HepG2 (cell line): Measurements from ENCODE around the gene PTPN3. TPM values are rescaled to one million over a fixed set of nuclear protein-coding genes. Genes with fewer than 3 reads are reported as not detected.

Experiments used
- ATM ChIP-seq: fragments of 450-650 bp; IDR thresholded peaks from 2 replicates; pipeline ENCODE4 v1.7.1; 2017; ENCODE audit warnings: mild to moderate bottlenecking, borderline replicate concordance
- CAMTA2 ChIP-seq: sonication (generic); formaldehyde crosslinking; IDR thresholded peaks from 2 replicates; pipeline ENCODE4 v1.4.0; 2020; ENCODE audit warnings: mild to moderate bottlenecking, missing genetic modification reagents, borderline replicate concordance
- EED ChIP-seq: sonication (generic); formaldehyde crosslinking; IDR thresholded peaks from 2 replicates; pipeline ENCODE4 v1.5.0; 2020; ENCODE audit warnings: mild to moderate bottlenecking, missing genetic modification reagents
- GTF3A ChIP-seq: sonication (generic); formaldehyde crosslinking; conservative IDR thresholded peaks from 2 replicates; pipeline ENCODE4 v1.4.0; 2020; ENCODE audit warnings: mild to moderate bottlenecking, missing genetic modification reagents
- HNRNPLL ChIP-seq: fragments of 200-400 bp; formaldehyde crosslinking; IDR thresholded peaks from 2 replicates; pipeline ENCODE4 v1.6.1; 2017; ENCODE audit warnings: mild to moderate bottlenecking, low read depth, low read length; ENCODE audit not compliant: poor library complexity, severe bottlenecking
- ISX ChIP-seq: sonication (generic); formaldehyde crosslinking; conservative IDR thresholded peaks from 2 replicates; pipeline ENCODE4 v1.5.0; 2020; ENCODE audit warnings: missing genetic modification reagents
- JARID2 ChIP-seq: sonication (generic); formaldehyde crosslinking; IDR thresholded peaks from 2 replicates; pipeline ENCODE4 v1.8.1; 2023; ENCODE audit warnings: missing genetic modification reagents, inconsistent platforms; ENCODE audit not compliant: insufficient replicate concordance
- KDM1A ChIP-seq: IDR thresholded peaks from 2 replicates; pipeline ENCODE4 v1.6.1; 2016; ENCODE audit warnings: missing compliant biosample characterization
- MNT ChIP-seq: fragments of 450-650 bp; IDR thresholded peaks from 2 replicates; pipeline ENCODE4 v1.6.1; 2016
- RXRB ChIP-seq: IDR thresholded peaks from 2 replicates; pipeline ENCODE4 v1.6.1; 2016; ENCODE audit warnings: borderline replicate concordance, missing genetic modification reagents, missing compliant biosample characterization
- SALL2 ChIP-seq: sonication (generic); formaldehyde crosslinking; IDR thresholded peaks from 2 replicates; pipeline ENCODE4 v1.8.1; 2023; ENCODE audit warnings: mild to moderate bottlenecking, missing genetic modification reagents, inconsistent platforms
- SKIL ChIP-seq: sonication (generic); formaldehyde crosslinking; IDR thresholded peaks from 2 replicates; pipeline ENCODE4 v1.8.0; 2022; ENCODE audit warnings: missing genetic modification reagents, mild to moderate bottlenecking, moderate library complexity, borderline replicate concordance
- THAP9 ChIP-seq: sonication (generic); formaldehyde crosslinking; IDR thresholded peaks from 2 replicates; pipeline ENCODE4; 2020; ENCODE audit warnings: missing genetic modification reagents, mild to moderate bottlenecking, borderline replicate concordance
- ZBTB2 ChIP-seq: sonication (generic); formaldehyde crosslinking; IDR thresholded peaks from 2 replicates; pipeline ENCODE4 v1.8.0; 2022; ENCODE audit warnings: low read depth, missing genetic modification reagents
- ZFP1 ChIP-seq: IDR thresholded peaks from 2 replicates; pipeline ENCODE4 v1.6.1; 2016
- ZFP82 ChIP-seq: sonication (generic); formaldehyde crosslinking; IDR thresholded peaks from 2 replicates; pipeline ENCODE4 v1.5.1; 2020; ENCODE audit warnings: mild to moderate bottlenecking, missing genetic modification reagents, borderline replicate concordance
- ZFY ChIP-seq: sonication (generic); formaldehyde crosslinking; IDR thresholded peaks from 2 replicates; pipeline ENCODE4 v1.4.0; 2020; ENCODE audit warnings: missing genetic modification reagents
- ZMYM4 ChIP-seq: sonication (generic); formaldehyde crosslinking; IDR thresholded peaks from 2 replicates; pipeline ENCODE4 v1.8.1; 2023; ENCODE audit warnings: mild to moderate bottlenecking, missing genetic modification reagents
- ZNF260 ChIP-seq: sonication (generic); formaldehyde crosslinking; IDR thresholded peaks from 2 replicates; pipeline ENCODE4 v1.4.0; 2020; ENCODE audit warnings: missing genetic modification reagents, low read depth, mild to moderate bottlenecking, borderline replicate concordance
- ZNF263 ChIP-seq: sonication (generic); formaldehyde crosslinking; IDR thresholded peaks from 2 replicates; pipeline ENCODE4 v1.4.0; 2020; ENCODE audit warnings: missing genetic modification reagents
- ZNF33B ChIP-seq: sonication (generic); formaldehyde crosslinking; IDR thresholded peaks from 2 replicates; pipeline ENCODE4 v1.5.1; 2020; ENCODE audit warnings: mild to moderate bottlenecking, missing genetic modification reagents
- ZNF530 ChIP-seq: sonication (generic); formaldehyde crosslinking; IDR thresholded peaks from 2 replicates; pipeline ENCODE4 v1.5.0; 2020; ENCODE audit warnings: low read depth, mild to moderate bottlenecking, missing genetic modification reagents
- ZNF614 ChIP-seq: IDR thresholded peaks from 2 replicates; pipeline ENCODE4 v1.6.1; 2018; ENCODE audit warnings: missing biosample characterization, missing genetic modification reagents, inconsistent platforms, borderline replicate concordance
- polyA plus RNA-seq, 8 experiments: library from polyadenylated mRNA; depleted of rRNA in 3 of 8; stranded (reverse) in 7 of 8; unstranded in 1 of 8; fragments of >200 nt; fragmentation: Illumina TruSeq in 4 of 8; extraction: Trizol in 4 of 8; gene quantifications; 2 replicates each; pipeline versions ENCODE4 v1.2.1 to v1.2.3, GENCODE V29; 2011 to 2016; ENCODE audit warnings: low read depth in 4 of 8, missing spikeins in 1 of 8, mixed read lengths in 1 of 8; ENCODE audit not compliant: insufficient read depth in 1 of 8
- total RNA-seq, 5 experiments: library from RNA; depleted of rRNA; stranded (reverse); fragments of >200 nt; fragmentation: Illumina TruSeq; extraction: Trizol; gene quantifications; 2 replicates each; pipeline ENCODE4 v1.2.3, GENCODE V29; 2016; ENCODE audit warnings: low read depth in 1 of 5

Gene PTPN3
- total and polyA plus RNA-seq, 2 of the 13 experiments (the other 11 are each of a cell fraction or from before 2014, with no cell fraction given), result 5.6 to 20.5 TPM

- no peak for TF ChIP-seq ZFY
- no peak for TF ChIP-seq ZFP82 (CRISPR knock-in tag)
- no peak for TF ChIP-seq ZBTB2 (CRISPR knock-in tag)
- TF ChIP-seq MNT, result peak; percentile 80
- TF ChIP-seq SALL2 (CRISPR knock-in tag), result no peak
- peak; percentile 53 for TF ChIP-seq ZNF263 (CRISPR knock-in tag)
- no peak for TF ChIP-seq ZNF530 (CRISPR knock-in tag)
- TF ChIP-seq ZNF260, result no peak
- no peak for TF ChIP-seq ZNF33B
- TF ChIP-seq GTF3A, result no peak
- peak; percentile 76 for TF ChIP-seq SKIL
- peak; percentile 84 for TF ChIP-seq RXRB (CRISPR knock-in tag)
- peak; percentile 76 for TF ChIP-seq ZMYM4
- no peak for TF ChIP-seq CAMTA2 (CRISPR knock-in tag)
- TF ChIP-seq KDM1A, result peak; percentile 96
- no peak for TF ChIP-seq HNRNPLL
- TF ChIP-seq THAP9, result no peak
- no peak for TF ChIP-seq JARID2 (CRISPR knock-in tag)
- no peak for TF ChIP-seq EED (CRISPR knock-in tag)
- no peak for TF ChIP-seq ATM
- TF ChIP-seq ZNF614 (CRISPR knock-in tag), result peak; percentile 81
- peak; percentile 71; the same call in 1 of the 2 replicates for TF ChIP-seq ZFP1
- no peak for TF ChIP-seq ISX (CRISPR knock-in tag)
Measured at GRCh38 chr9:109507421-109507838, 9.3 kb upstream of the PTPN3 start (continued).
